ENCODE measurements around the gene IL1RAPL1.

IL1RAPL1 gene

DNA sequence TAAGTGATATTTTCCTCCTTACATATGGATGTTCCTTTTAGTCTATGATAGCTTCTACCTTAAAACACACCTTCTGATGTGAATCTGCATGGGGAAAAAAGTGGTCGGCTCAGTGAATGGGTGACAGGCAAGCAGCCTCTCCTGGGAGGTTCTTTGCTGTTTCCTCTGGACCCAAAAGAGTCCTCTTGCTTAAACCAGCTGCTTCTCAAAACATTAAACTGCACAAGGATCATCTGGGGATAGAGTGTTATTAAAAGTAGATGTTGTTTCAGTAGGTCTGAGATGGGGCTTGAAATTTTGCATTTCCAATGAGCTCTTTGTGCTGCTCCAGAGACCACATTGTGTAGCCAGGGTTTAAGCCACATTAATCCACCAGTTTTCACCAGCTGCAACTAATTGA, 452.9 kb downstream of the IL1RAPL1 start:
- DNase-seq (ENCODE audit: low read depth in 2 of 2), result no peak
- TF ChIP-seq, protein P1, sequence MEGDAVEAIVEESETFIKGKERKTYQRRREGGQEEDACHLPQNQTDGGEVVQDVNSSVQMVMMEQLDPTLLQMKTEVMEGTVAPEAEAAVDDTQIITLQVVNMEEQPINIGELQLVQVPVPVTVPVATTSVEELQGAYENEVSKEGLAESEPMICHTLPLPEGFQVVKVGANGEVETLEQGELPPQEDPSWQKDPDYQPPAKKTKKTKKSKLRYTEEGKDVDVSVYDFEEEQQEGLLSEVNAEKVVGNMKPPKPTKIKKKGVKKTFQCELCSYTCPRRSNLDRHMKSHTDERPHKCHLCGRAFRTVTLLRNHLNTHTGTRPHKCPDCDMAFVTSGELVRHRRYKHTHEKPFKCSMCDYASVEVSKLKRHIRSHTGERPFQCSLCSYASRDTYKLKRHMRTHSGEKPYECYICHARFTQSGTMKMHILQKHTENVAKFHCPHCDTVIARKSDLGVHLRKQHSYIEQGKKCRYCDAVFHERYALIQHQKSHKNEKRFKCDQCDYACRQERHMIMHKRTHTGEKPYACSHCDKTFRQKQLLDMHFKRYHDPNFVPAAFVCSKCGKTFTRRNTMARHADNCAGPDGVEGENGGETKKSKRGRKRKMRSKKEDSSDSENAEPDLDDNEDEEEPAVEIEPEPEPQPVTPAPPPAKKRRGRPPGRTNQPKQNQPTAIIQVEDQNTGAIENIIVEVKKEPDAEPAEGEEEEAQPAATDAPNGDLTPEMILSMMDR (IDR thresholded peaks at IDR 0.05; ENCODE audit: low read depth, low read length), result no peak

DNA sequence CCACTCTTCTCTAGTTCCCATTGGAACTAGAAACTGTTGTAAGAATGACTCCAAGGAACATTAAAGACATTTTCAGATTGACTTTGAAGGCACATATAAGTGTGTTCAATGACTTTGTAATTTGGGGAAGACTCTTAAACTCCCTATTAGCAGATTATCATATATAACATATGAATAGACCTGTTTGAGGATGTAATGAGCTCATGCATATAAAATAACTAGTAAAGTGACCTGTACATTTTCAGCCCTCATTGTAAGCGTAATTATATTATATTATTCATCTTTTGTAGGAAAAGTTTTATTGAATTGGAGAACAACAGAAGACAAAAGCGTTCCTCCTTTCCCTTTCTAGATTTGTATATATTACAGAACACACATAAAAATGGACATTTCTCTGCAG, 455.1 kb downstream of the IL1RAPL1 start:
- TF ChIP-seq, protein P1 (IDR thresholded peaks at IDR 0.05; ENCODE audit: low read depth, low read length), result no peak
- DNase-seq (ENCODE audit: low read depth in 2 of 2), result no peak
- no peak overlapping the region for H3K4me3 ChIP-seq (replicated peaks in 1 of 2; ENCODE audit: low read depth in 2 of 2, low read length in 2 of 2)

More for the DNA sequence above, 452.9 kb downstream of the IL1RAPL1 start:
- no peak overlapping the region for H3K4me3 ChIP-seq (replicated peaks in 1 of 2; ENCODE audit: low read depth in 2 of 2, low read length in 2 of 2)

DNA sequence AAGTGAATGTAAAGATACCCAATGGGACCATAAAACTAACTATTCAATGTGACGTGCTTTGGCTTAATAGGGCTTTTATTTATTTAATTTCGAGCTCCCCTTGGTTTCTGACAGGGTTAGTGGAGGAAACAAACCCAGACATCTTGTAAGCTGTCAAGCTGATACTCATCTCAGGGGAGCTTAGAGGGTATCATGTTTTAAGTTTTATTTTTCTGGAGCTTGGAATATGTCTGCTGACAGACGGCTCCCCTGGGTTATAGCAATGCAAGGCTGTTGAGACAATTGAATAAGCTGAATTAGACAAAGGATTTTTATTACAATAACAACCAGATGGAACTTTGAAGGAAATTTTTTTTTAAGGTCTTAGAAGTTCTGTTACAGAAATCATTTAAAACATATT, 456.5 kb downstream of the IL1RAPL1 start:
- TF ChIP-seq, protein P1 (IDR thresholded peaks at IDR 0.05; ENCODE audit: low read depth, low read length), result no peak
- DNase-seq (ENCODE audit: low read depth in 2 of 2), result no peak
- no peak overlapping the region for H3K4me3 ChIP-seq (replicated peaks in 1 of 2; ENCODE audit: low read depth in 2 of 2, low read length in 2 of 2)

DNA sequence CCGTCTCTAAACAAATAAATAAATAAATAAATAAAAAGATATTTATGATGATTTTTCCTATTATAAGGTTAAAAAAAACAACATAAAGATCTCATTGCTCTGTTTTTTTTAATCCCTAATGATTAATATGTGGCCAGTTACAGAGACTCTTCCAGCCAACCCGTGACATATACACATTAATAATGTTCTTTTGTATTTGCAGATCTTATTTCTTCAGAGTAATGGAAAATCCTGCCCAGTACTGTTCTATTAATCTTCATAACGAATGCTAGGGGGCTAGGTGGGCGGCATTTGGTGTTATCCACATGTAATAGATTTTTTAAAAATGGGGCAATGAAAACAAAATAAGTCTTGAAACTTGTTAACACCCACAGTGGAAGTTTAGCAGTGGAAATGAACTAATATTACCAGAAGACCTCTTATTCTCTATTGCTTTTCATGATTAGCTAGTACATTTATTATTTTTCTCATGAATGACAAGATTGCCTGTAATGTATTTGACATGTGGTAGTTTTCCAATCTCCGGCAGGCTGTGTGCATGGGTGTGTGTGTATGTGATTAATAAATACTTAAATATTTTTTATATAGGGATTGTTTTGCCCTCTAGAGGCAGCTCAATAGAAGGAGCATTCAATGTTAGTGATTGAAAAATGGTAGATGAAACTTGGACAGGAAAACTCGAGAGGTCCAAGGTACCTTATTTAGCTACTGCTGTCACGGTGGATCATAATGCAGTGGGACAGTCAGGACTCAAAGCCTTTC, 457.4 kb downstream of the IL1RAPL1 start:
- DNase-seq (ENCODE audit: low read depth in 2 of 2), result peak; percentile 26 to 39
- no peak overlapping the region for H3K4me3 ChIP-seq (replicated peaks in 1 of 2; ENCODE audit: low read depth in 2 of 2, low read length in 2 of 2)
- TF ChIP-seq, protein P1 (IDR thresholded peaks at IDR 0.05; ENCODE audit: low read depth, low read length), result peak; percentile 28

DNA sequence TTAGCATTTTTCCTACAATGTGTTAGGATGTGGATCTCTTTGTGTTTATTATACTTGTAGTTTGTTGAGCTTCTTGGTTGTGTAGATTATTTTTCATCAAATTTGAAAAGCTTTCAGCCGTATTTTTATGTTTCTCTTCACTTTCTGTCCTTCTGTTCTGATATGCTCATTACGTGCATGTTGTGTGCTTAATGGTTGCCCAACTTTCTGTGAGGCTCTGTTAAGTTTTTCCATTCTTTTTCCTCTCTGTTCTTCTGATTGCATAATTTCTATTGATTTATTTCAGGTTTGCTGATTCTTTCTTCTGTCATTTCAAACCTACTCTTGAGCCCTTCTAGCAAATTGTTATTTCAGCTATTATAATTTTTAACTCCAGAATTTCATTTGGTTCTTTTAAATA, 478.2 kb downstream of the IL1RAPL1 start:
- TF ChIP-seq, protein P1 (IDR thresholded peaks at IDR 0.05; ENCODE audit: low read depth, low read length), result no peak
- no peak overlapping the region for H3K4me3 ChIP-seq (replicated peaks in 1 of 2; ENCODE audit: low read depth in 2 of 2, low read length in 2 of 2)
- DNase-seq (ENCODE audit: low read depth in 2 of 2), result no peak

DNA sequence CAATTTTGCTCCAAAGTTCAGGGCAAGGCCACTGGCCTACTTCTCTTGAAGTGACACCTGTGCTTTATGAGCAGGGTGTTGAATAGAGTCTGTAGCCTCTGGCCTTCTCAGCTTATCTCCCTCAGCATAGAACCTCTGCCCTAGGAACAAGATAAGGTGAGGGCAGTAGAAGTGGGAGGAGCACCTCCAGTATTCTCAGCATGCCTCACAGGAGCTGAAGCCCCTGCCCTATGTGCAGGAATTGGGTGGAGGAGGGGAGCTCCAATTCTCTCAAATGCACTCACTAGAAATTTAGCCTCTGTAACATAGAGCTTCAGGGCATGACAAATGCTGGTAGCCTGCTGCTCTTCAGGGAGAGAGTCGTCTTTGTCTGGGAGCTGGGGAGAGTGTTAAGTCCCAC, 479.3 kb downstream of the IL1RAPL1 start:
- TF ChIP-seq, protein P1 (IDR thresholded peaks at IDR 0.05; ENCODE audit: low read depth, low read length), result no peak
- no peak for DNase-seq (ENCODE audit: low read depth in 2 of 2)
- H3K4me3 ChIP-seq (replicated peaks in 1 of 2; ENCODE audit: low read depth in 2 of 2, low read length in 2 of 2), result no peak overlapping the region

DNA sequence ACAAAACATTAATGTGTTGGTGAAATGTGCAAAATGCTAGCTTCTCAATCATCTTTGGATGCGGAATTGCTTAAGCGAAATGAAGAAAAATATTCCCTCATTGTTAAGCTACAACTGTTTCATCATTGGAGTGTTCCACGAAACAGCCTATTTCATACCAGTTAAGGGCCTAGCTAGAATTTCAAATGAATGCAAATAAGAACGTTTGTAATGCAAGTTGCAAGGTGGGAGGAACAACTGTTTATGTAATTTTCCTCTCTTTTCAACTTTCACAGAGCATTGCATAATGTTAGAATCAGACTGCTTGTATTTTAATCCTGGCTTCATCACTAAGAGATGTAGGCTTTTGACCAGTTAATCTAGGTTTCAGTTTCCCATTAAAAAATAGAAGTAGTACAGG, 480.1 kb downstream of the IL1RAPL1 start:
- TF ChIP-seq, protein P1 (IDR thresholded peaks at IDR 0.05; ENCODE audit: low read depth, low read length), result no peak
- no peak overlapping the region for H3K4me3 ChIP-seq (replicated peaks in 1 of 2; ENCODE audit: low read depth in 2 of 2, low read length in 2 of 2)
- DNase-seq (ENCODE audit: low read depth in 2 of 2), result no peak
